GM21737 (cell line): ENCODE measurements around the gene KCNH5.

Source experiments
- ATAC-seq: cut with Tn5 transposase; IDR thresholded peaks from one replicate; pipeline ENCODE4 v1.9.1; 2021; ENCODE audit warnings: mild to moderate bottlenecking, moderate library complexity; ENCODE audit not compliant: unreplicated experiment

Gene KCNH5, protein sequence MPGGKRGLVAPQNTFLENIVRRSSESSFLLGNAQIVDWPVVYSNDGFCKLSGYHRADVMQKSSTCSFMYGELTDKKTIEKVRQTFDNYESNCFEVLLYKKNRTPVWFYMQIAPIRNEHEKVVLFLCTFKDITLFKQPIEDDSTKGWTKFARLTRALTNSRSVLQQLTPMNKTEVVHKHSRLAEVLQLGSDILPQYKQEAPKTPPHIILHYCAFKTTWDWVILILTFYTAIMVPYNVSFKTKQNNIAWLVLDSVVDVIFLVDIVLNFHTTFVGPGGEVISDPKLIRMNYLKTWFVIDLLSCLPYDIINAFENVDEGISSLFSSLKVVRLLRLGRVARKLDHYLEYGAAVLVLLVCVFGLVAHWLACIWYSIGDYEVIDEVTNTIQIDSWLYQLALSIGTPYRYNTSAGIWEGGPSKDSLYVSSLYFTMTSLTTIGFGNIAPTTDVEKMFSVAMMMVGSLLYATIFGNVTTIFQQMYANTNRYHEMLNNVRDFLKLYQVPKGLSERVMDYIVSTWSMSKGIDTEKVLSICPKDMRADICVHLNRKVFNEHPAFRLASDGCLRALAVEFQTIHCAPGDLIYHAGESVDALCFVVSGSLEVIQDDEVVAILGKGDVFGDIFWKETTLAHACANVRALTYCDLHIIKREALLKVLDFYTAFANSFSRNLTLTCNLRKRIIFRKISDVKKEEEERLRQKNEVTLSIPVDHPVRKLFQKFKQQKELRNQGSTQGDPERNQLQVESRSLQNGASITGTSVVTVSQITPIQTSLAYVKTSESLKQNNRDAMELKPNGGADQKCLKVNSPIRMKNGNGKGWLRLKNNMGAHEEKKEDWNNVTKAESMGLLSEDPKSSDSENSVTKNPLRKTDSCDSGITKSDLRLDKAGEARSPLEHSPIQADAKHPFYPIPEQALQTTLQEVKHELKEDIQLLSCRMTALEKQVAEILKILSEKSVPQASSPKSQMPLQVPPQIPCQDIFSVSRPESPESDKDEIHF

GRCh38 chr14:63045234-63045611, at the start of gene KCNH5:
KCNH5 (minus strand) TSS chr14:63045458; CDS start chr14:63045186, 272 bp downstream.
- ATAC-seq: no peak

DNA sequence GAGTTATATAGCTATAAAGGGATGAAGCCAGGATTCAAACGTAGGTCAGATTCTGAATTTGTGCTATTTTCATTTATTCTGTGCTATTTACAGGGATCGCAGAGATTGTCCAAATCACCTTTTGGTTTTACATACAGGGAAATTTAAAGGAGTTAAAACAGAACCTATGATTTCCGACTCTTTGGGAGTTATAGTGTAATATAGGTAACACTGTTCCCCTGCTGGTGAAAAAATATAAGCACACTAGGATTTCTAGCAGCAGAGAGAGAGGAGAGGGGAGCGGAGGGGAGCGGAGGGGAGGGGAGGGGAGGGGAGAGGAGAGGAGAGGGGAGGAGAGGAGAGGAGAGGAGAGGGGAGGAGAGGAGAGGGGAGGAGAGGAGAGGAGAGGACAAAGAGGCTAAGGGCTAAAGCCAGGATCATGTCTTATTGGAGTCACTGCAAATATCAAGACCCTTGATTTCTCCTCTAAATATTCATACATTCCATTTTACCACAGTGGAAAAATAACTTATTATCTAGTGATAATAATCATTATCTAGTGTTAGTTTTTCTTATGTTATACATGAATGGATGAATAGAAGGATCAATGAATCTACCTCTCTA, 46.2 kb upstream of the KCNH5 start:
- no peak for ATAC-seq

GRCh38 chr14:63088865-63089264, 43.6 kb upstream of the KCNH5 start:
- no peak for ATAC-seq

- no peak for ATAC-seq
These were observed 33.3 kb upstream of the KCNH5 start for GRCh38 chr14:63078569-63078968.

GRCh38 chr14:63076488-63076887, 31.2 kb upstream of the KCNH5 start:
- ATAC-seq: no peak

DNA sequence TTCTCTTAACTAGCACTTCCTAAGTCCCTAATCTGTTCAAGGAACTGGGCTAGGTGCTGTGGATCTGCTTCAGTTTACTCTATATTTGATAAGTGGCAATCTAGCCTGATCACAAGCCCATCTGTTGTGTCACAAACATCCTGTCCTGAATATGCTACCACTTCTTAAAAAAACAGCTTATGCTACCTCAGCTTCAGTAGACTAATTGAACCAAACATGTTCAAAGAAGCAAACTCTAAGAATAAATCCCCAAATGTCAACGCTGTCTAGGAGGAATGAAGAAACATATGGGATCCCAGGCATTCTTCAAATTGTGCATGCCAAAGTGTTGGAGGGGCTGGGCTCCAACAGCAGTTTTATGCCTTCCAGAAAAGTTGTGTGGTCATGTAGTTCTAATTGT, 10.4 kb upstream of the KCNH5 start:
- ATAC-seq: no peak

- ATAC-seq: no peak
These were observed 6.7 kb upstream of the KCNH5 start for GRCh38 chr14:63051992-63052391.

DNA sequence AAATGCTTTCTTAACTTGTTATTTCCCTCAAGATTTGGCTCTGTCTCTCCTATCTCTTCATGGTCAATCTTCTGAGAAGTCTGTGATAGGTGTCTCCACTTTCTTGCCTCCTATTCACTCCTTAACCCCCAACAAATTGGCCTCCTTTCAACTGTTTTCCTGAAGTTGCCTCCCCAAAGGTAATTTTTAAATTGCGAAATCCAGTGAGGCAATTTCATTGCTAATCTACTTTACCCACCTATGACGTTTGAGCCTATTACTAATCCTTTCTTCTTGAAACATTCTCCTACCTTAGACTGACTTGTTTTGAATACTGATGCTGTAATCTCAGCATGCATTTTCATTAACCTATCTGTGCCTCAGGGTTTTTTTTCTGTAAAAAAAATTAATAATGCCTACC, 6.0 kb upstream of the KCNH5 start:
- no peak for ATAC-seq

DNA sequence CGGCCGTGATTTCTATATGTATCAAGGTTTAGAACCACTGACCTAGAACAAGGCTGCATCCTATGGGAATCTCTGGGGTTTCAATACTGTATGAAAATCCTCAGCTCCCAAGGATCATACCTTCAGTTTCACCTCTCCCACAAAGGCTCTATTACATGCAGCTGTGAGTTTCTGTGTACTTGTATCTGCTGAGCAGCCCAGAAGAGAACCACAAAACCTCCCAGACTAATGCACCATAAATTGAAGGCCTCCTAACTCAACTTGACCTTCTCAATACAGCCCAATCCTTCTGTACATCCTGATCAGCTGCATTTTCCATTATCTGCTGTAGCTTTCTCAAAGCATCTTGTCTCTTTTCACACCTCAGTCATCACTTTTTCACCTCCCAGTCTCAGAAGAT, 5.4 kb upstream of the KCNH5 start:
- ATAC-seq: no peak

DNA sequence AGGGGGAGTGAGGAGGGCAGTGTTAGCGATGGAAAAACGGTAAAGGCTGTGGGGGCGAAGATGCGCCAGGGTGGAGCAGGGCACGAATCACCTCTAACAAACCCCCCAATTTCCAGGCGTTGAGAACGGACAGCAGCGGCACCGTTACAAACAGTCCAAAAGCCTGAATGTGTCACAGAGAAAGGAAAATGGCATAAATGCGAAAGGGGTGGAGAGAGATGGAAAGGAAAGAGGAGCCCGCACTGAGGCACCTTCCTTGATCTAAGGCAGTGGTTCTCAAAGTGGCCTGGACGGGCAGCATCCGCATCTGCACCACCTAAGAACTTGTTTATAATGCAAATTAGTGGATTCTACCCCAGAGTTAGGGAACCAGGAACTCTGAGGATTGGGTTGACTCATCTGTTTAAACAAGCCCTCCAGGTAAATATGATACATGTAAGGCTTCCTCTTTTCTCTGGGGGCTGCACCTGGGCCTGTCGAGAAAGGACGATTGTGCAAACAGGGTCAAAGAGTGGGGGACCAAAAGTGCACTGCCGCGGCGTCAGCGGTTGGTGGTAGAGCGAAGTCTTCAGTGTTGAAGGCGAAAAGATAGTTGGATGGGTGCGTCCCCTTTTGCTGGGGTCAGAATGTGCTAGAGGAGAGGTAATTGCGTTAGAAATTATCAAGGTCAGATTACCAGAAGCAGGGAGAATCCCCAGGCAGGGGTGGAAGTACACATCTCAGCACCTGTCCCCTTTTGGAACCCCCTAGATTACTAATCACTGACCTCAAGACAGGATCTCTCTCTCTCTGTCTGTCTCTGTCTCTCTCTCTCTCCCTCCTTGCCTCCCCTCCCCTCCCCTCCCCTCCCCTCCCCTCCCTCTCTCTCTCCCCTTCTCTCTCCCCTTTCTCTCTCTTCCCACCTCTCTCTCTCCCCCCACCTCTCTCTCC, 1.3 kb upstream of the KCNH5 start:
- ATAC-seq: no peak

DNA sequence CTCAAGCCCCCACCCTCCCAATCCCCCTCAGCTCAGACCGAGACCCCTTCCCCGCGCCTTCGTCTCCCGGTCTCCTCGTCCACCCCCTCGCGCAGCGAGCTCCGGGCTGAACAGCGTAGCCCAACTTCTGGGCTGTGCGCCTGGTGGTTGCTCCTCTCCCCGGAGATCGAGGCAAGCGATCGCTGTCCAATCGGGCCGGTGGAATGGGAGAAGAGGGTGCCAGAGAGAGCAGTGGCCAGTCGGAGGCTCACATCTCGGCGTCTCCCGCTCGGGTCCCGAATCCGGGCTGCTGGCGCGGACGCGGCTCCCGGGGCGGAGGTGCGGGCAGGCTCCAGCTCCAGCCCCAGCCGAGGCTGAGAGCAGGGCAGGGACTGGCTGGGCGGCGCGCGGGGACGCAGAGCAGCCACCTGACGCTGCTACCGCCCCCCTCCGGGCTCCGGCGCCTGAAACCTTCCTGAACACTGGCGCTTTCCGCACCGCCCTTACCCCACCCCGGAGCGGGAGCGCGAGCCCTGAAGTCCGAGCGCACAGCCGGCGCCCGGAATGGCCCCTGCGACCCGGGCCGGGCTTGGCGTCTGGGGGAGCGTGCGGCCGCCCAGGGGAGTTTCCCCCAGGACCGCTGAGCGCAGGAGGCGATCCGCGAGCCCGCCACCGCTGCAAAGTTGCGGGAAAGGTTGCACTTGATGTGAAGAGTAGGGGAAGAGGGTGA, 508 bp upstream of the KCNH5 start:
- ATAC-seq: no peak

DNA sequence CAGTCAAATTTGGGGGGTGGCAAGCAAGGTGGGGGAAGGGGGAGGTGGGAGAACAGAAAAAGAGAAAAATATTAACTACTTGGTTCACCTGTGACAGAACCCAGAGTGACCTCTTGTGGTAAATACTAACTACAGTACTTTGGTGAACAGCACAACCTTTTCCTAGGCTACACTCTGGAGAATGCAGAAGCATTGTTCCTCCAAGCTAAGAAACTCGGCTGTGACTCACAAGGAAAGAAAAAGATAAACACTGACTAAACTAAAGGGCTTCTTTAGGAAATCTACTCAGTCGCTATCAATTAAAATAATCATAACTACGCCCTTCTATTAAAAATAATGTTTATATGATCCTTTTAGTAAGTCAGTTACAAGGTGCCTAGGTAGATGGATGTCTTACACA, 5.4 kb downstream of the KCNH5 start:
- ATAC-seq: no peak

GRCh38 chr14:63032641-63033040, 12.6 kb downstream of the KCNH5 start:
- no peak for ATAC-seq

GRCh38 chr14:63032076-63032475, 13.2 kb downstream of the KCNH5 start:
- ATAC-seq: no peak

DNA sequence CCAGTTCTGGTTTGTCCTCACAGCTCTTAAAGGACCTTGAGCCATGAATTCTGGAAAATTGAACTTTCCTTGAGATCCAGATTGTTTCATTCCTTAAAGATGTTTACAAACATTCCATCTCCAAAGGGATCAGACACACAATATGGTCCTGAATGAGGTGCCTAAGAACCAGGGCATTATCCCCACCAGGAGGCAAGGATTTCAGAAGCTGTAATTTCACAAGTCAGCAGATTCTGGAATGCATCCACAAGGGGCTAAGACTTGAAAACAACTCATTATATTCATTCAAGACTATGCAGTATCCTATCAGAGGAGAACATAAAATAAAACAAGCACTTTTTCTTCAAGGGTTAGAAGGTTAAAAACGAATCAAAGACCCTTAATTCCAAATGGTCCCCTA, 15.1 kb downstream of the KCNH5 start:
- no peak for ATAC-seq

DNA sequence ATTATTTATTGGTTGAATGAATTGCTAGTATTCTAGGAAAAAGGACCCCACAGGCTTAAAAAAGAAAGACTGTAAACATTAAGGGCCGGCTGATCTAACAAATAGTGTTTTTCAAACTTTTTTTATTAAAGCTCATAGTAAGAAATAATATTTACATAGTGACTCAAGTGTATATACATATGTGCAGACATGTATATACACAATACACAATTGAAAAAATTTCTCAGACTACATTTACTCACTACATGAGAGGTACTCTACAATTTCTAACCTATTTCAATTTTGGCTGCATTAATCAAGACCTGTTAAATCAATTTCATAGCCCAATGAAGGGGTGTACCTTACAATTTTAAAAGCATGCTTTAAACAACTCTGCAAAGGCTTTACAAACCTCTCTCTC, 17.5 kb downstream of the KCNH5 start:
- no peak for ATAC-seq

DNA sequence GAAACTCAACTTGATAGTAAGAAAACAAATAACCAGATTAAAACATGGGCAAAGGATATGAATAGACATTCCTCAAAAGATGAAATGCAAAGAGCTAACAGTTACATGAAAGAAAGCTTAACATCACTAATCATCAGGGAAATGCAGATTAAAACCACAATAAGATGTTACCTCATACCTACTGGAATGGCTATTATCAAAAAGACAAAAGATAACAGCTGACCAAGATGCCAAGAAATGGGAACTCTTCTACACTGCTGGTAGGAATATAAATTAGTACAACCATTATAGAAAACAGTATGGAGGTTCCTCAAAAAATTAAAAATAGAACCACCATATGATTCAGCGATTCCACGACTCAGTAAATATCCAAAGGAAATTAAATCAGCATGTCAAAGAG, 18.8 kb downstream of the KCNH5 start:
- no peak for ATAC-seq

DNA sequence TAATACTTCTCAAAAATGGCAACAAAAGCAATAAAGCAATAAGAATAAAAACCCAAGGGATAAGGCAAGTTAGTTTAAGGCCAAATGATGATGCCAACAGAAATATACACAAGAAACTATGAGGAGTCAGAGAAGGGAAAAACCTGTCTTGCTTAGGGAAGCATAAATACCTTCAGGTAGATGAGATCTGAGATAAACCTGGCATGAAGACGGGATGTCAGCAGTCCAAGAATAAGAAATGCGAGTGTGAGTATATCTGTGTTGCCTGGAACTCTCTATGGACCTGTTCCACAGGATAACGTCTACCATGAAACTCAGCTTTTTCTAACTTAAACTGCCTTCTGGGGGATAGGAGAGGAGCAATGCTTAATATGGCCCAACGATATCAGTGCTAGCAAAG, 30.6 kb downstream of the KCNH5 start:
- ATAC-seq: no peak

GRCh38 chr14:63012171-63012570, 33.1 kb downstream of the KCNH5 start:
- ATAC-seq: no peak

DNA sequence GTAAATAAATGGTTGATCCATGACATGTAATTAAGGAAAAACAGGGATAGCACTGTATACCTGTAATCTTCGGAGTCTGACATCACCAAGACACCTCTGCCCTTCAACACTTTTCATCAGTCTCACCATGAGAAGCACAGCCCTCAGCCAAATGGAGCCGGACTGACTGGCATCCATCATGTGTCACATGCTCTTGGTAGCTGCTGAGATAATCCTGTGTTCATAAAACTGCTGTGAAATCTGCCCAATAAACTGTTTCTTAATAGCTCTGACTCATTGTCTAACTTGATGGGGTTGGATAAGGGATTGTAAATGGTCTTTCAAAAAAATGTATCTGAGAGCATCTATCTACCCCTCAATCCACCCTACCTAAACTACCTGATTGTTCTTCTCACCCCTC, 33.6 kb downstream of the KCNH5 start:
- ATAC-seq: no peak
